Measurements from ENCODE around the gene IVNS1ABP.

GRCh38 chr1:185317034-185317885, at the start of gene IVNS1ABP:
- TF ChIP-seq CTCF (IDR thresholded peaks at IDR 0.05) (peak in 3 of 5 experiments; percentile 13 to 24 (median 23)), POLR2A (IDR thresholded peaks at IDR 0.05) (peak; percentile 84 to 95), EP300 (IDR thresholded peaks at IDR 0.05) (peak in 1 of 2 donors; percentile 96)

Measured in tibial nerve (tissue), 4 donors.